SK-N-SH (cell line): Measurements from ENCODE around the gene DOC2A.

Experiments used
- EP300 ChIP-seq, 2 experiments: IDR thresholded peaks; 2 replicates each; pipeline versions ENCODE4 v1.4.0 to v1.6.1; 2012; ENCODE audit warnings: borderline replicate concordance in 1 of 2, low read depth in 1 of 2, low read length in 1 of 2
- GABPA ChIP-seq: IDR thresholded peaks from 2 replicates; pipeline ENCODE4 v1.4.0; 2012; ENCODE audit warnings: low read depth, mild to moderate bottlenecking
- JUND ChIP-seq: IDR thresholded peaks from 2 replicates; pipeline ENCODE4 v1.4.0; 2012
- SIN3A ChIP-seq: IDR thresholded peaks from 2 replicates; pipeline ENCODE4 v1.6.1; 2012; ENCODE audit warnings: low read depth, mild to moderate bottlenecking, low read length, moderate library complexity, borderline replicate concordance

GRCh38 chr16:30010844-30011713, at the start of gene DOC2A:
- TF ChIP-seq GABPA (no peak), SIN3A (no peak), EP300 (IDR thresholded peaks at IDR 0.05; ENCODE audit: borderline replicate concordance in 1 of 2, low read depth in 1 of 2, low read length in 1 of 2) (no peak), JUND (no peak)
